ENCODE data around the gene VRK2.
"Not testable (repeated sequence)": the region's sequence is repeated elsewhere in the genome, so short reads cannot be mapped to it uniquely, and the experiment has no call there.

VRK2 gene

DNA sequence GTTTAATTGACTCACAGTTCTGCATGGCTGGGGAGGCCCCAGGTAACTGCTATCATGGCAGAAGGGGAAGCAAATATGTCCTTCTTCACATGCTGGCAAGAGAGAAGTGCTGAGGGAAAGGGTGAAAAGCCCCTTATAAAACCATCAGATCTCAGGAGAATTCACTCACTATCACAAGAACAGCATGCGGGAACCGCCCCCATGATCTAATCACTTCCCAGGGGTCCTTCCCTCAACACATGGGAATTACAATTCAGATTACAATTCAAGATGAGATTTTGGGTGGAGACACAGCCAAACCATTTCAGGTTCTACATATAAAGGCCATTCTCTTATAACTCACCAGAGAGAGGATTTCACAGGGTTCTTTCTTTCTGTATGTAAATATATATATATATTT lies 62.9 kb downstream of the VRK2 start:
- DNase-seq (ENCODE audit: low read depth), result no peak

DNA sequence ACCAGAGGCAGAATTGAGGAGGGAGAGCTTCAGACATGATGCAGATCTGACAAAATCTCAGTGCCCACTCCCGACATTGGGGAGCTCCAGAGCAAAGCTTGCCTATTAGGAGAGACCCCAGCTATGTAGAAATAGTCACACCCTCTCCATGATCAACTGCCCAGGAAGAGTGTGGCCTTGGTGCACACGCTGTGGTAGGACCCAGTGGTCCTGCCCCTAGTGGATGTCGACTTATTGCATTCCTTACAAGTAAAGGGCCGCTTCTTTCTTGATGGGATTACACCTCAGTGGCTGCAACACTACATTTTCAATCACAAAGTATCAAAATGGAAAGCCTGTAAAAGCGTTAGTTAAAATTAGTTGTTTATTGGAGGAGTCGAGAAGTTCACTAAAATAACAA lies 64.2 kb downstream of the VRK2 start:
- DNase-seq (ENCODE audit: low read depth), result no peak

- not testable (repeated sequence) for DNase-seq (ENCODE audit: low read depth)
Observed at GRCh38 chr2:58113563-58113962, 67.0 kb downstream of the VRK2 start.

DNA sequence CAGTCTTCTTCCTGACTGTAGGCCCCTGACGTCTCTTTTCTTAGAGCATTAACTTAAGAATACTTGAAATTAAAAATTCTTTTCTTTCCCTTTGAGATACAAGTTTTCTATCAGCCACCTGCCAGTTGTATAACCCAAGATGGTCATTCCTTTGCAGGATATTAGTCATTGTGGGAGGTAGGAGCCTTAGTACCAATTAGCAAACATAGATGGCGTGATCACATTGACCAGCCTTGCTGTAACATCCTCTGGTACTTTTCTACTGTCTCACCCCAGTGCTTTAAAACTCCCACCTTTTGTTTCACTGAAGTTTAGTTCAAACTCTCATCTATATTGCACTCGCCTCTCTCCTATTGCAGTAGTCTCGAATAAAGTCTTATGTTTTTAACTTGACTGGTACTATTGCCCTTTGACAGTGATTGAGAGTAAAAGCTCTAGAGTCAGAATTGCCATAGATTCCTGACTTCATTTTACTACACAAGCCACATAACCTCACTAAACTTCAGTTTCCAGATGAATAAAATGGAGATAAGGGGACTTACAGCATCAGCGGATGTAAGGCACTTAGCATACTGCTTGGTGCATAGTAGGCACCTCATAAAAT lies 74.1 kb downstream of the VRK2 start:
- DNase-seq (ENCODE audit: low read depth), result no peak

DNA sequence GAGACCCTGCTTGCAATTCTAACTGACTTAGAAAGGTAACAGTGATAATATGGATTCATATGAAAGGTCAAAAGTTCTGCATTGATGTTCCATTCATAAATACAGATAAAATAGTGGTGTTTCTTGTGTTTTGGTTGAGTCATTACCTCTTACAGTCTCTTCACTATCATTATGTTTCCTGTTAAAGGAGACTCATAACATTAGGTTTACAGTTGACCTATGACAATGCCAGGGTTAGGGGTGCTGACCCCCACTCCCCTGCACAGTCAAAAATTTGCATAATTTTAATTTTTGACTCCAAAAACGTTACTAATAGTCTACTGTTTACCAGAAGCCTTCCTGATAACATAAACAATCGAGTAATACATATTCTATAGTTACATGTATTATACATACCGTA lies 75.4 kb downstream of the VRK2 start:
- no peak for DNase-seq (ENCODE audit: low read depth)

DNA sequence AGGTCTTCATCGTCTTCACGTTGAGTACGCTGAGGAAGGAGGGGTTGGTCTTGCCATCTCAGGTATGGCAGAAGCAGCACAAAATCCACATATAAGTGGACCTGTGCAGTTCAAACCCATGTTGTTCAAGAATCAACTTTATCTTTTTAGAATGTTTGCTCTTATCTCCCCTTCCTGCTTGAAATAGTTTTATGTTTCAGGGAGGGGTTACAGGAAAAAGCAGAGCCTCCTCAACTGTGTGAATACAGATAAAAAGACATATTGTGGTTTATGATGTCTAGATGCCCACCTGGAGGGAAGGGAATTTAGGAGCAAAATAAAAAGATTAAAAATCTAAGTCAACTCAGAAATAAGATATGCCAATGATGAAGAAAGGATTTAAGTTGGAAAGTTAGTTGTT lies 75.9 kb downstream of the VRK2 start:
- DNase-seq (ENCODE audit: low read depth), result no peak

DNA sequence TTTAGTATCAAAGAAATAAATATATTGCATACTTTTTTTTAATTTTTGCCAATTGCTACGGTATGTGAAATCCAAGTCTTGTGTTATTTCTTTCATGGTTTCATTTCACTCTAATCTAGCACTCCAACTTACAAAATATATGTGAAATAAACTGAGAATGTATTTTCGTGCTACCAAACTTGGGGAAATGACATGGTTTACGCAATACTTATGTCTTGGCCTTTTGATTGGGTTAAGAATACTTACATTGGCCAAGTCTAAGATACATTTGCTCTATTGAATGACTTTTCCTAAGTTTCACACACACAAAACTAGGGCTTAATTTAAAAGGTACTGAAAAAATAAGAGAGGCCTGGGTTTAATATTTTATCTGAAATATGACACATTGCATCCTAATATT lies 80.5 kb downstream of the VRK2 start:
- DNase-seq (ENCODE audit: low read depth), result no peak

- DNase-seq (ENCODE audit: low read depth), result no peak
Observed at GRCh38 chr2:58130238-58130637, 83.6 kb downstream of the VRK2 start.

- no peak for DNase-seq (ENCODE audit: low read depth)
Observed at GRCh38 chr2:58131191-58132011, 84.8 kb downstream of the VRK2 start.

GRCh38 chr2:58133395-58133794 lies 86.8 kb downstream of the VRK2 start:
- no peak for DNase-seq (ENCODE audit: low read depth)

DNA sequence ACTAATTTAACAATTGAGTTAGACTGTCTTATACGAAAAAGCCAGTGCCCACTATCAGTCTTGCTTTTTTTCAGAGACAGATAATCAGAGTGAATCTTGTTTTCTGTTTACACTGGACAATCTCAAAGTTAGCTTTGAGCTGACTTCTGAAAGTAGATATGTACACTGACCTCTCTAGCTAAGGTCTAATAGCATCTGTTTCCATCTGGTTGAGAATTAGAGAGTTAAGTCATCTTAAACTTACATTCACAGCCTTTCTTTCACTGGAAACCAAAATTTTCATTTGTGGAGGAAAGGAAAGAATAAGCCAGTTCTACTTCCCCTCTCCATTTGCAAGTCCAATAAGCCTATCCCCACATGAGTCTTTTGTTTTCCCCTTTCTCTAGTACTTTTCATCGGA lies 89.3 kb downstream of the VRK2 start:
- DNase-seq (ENCODE audit: low read depth), result no peak

DNA sequence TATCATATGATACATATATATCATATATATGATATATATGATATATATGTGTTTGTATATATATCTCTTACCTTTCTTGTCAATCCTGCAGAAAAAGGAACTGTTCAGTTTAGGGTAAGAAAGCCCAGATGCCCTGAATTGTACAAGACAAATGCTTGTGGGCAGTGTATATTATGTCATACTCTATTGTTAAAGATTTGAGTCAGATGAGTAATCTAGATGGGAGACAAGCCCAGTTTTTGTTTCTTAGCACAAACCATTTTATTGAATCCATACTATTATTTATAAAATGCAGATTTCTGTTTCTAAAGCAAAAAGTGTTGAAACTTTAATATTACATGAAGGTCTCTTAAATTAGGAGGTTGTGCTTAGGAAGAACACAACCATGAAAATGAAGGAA lies 90.6 kb downstream of the VRK2 start:
- no peak for DNase-seq (ENCODE audit: low read depth)

DNA sequence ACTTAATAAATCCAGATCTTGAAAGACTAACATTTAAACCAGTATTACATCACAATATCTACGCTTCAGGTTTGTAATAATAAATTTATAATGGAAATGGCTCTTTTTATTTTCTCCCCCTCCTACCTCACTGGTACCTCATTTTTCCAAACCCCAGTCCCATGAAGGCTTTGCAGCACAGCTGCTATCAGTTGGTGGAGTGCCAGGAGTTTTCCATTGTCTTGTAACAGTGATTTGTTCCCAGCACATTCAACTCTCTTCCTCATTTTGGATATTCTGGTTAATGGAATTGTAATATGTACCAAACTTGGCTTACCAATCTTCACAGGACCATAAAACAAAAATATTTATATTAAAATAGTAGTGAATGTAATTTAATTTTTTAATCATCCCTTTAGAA lies 91.2 kb downstream of the VRK2 start:
- DNase-seq (ENCODE audit: low read depth), result no peak

GRCh38 chr2:58138396-58139030 lies 91.9 kb downstream of the VRK2 start:
- no peak for DNase-seq (ENCODE audit: low read depth)

GRCh38 chr2:58140508-58141072 lies 94.0 kb downstream of the VRK2 start:
- DNase-seq (ENCODE audit: low read depth), result no peak

DNA sequence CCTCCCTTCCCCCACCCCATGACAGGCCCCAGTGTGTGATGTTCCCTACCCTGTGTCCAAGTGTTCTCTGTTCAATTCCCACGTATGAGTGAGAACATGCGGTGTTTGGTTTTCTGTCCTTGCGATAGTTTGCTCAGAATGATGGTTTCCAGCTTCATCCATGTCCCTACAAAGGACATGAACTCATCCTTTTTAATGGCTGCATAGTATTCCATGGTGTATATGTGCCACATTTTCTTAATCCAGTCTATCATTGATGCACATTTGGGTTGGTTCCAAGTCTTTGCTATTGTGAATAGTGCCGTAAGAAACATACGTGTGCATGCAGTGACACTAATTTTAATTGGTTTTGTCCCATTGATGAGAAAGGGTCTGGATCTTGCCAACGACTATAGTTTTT lies 99.2 kb downstream of the VRK2 start:
- DNase-seq (ENCODE audit: low read depth), result not testable (repeated sequence)

DNA sequence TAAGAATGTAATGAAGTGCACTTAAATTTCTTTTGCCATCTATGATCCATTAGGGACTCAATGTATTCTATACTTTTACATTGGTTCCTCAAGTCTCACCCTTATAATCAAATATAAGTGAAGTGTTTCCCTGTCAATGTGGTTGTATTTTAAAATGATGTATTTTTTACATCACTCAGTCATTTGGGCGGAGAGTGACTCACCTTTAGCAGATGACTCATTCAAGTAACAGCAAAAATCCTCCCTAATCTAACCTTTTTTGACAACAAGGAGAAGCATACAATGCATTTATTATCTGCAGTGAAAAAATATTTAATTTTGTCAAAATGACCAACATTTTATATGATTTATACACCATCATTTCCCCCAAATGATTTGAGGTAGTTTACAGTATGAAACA lies 100.1 kb downstream of the VRK2 start:
- DNase-seq (ENCODE audit: low read depth), result no peak

GRCh38 chr2:58155160-58155778 lies 108.7 kb downstream of the VRK2 start:
- DNase-seq (ENCODE audit: low read depth), result no peak

- no peak for DNase-seq (ENCODE audit: low read depth)
Observed at GRCh38 chr2:58156780-58157179, 110.2 kb downstream of the VRK2 start.

GRCh38 chr2:58157754-58158153 lies 111.1 kb downstream of the VRK2 start:
- DNase-seq (ENCODE audit: low read depth), result no peak

- DNase-seq (ENCODE audit: low read depth), result no peak
Observed at GRCh38 chr2:58158481-58158880, 111.9 kb downstream of the VRK2 start.

GRCh38 chr2:58163913-58164312 lies 117.3 kb downstream of the VRK2 start:
- no peak for DNase-seq (ENCODE audit: low read depth)

- DNase-seq (ENCODE audit: low read depth), result not testable (repeated sequence)
Observed at GRCh38 chr2:58168130-58168529, 121.5 kb downstream of the VRK2 start.
